SU-DHL-6 (cell line): Measurements from ENCODE around the gene ARMC5.

Experiments
- H2AFZ ChIP-seq: fragments of 200-600 bp; sonication (generic); 2 replicates; pipeline ENCODE4 v1.6.1; 2014; ENCODE audit warnings: low read depth, mild to moderate bottlenecking, moderate library complexity, mixed read lengths, antibody characterized with exemption, low read length; ENCODE audit not compliant: severe bottlenecking
- H3F3A ChIP-seq: fragments of 200-600 bp; shearing (Covaris generic); 2 replicates; pipeline ENCODE4 v1.6.0; 2016; ENCODE audit warnings: antibody characterized with exemption, mild to moderate bottlenecking; ENCODE audit not compliant: insufficient read depth
- H3K27ac ChIP-seq: fragments of 200-600 bp; sonication (generic); 2 replicates; pipeline ENCODE4 v1.5.1; 2016; ENCODE audit warnings: low read depth, mild to moderate bottlenecking, low read length, moderate library complexity, mixed read lengths
- H3K27me3 ChIP-seq: fragments of 200-600 bp; sonication (generic), shearing (Covaris generic); 2 replicates; pipeline ENCODE4 v1.6.0; 2014; ENCODE audit warnings: mild to moderate bottlenecking, low read length
- H3K36me3 ChIP-seq: fragments of 200-600 bp; sonication (generic); 2 replicates; pipeline ENCODE4 v1.6.1; 2014; ENCODE audit warnings: mild to moderate bottlenecking, low read length, mixed read lengths
- H3K4me2 ChIP-seq: fragments of 300-600, 200-600 bp; shearing (Covaris generic), sonication (generic); 2 replicates; pipeline ENCODE4 v1.6.0; 2014; ENCODE audit warnings: low read length, low read depth, mild to moderate bottlenecking; ENCODE audit not compliant: poor library complexity, severe bottlenecking
- H3K4me3 ChIP-seq: fragments of 200-600 bp; sonication (generic); 2 replicates; pipeline ENCODE4 v1.5.1; 2014; ENCODE audit warnings: antibody characterized with exemption, low read length, mild to moderate bottlenecking, mixed read lengths; ENCODE audit not compliant: insufficient read depth, poor library complexity, severe bottlenecking
- H3K79me2 ChIP-seq: fragments of 200-600 bp; sonication (generic); 2 replicates; pipeline ENCODE4 v1.6.1; 2014; ENCODE audit warnings: mild to moderate bottlenecking, low read length, moderate library complexity; ENCODE audit not compliant: insufficient read depth
- H3K9ac ChIP-seq: fragments of 200-600 bp; sonication (generic); 2 replicates; pipeline ENCODE4 v1.7.0; 2014; ENCODE audit warnings: mild to moderate bottlenecking, low read length
- H3K9me2 ChIP-seq: fragments of 200-600 bp; sonication (generic); replicated peaks from 2 replicates; pipeline ENCODE4 v1.6.1; 2014; ENCODE audit warnings: low read length; ENCODE audit not compliant: insufficient read depth
- H3K9me3 ChIP-seq: fragments of 200-600 bp; sonication (generic); 2 replicates; pipeline ENCODE4 v1.6.1; 2014; ENCODE audit warnings: low read length, mixed read lengths; ENCODE audit not compliant: insufficient read depth
- H4K20me1 ChIP-seq: fragments of 200-600 bp; sonication (generic); 2 replicates; pipeline ENCODE4 v1.6.1; 2014; ENCODE audit warnings: low read depth, mild to moderate bottlenecking, antibody characterized with exemption, low read length, moderate library complexity, mixed read lengths
- EZH2phosphoT487 ChIP-seq: fragments of 200-600 bp; sonication (generic), shearing (Covaris generic); conservative IDR thresholded peaks from 2 replicates; pipeline ENCODE4 v1.6.1; 2018; ENCODE audit warnings: mild to moderate bottlenecking, antibody characterized with exemption, low read length, moderate library complexity, mixed read lengths
- TF ChIP-seq, protein P1 (sequence below): fragments of 200-600 bp; sonication (generic); IDR thresholded peaks from one replicate; pipeline ENCODE4 v1.5.1; 2017; ENCODE audit warnings: antibody characterized with exemption, mild to moderate bottlenecking, low read length, moderate library complexity; ENCODE audit not compliant: insufficient read depth, poor library complexity, severe bottlenecking

Gene ARMC5

DNA sequence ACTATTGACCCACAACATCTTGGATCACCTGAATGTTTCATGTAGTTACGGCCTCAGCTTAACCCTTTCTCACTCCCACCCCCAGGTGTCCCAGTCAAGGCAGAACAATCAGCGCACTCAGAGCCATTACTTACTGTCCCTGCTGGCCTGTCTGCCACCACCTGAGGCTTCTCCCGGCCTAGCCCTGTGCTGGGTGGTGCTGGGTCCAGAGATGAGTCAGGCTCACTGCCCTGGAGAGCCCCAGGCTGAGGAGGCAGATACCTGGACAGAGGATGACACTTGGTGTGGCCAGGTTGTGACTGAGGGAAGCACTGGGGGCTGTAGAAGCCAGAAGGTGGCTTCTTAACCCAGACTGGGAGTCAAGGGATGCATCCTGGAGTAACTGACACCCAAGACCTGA is 19.7 kb downstream of the ARMC5 start:
- Histone ChIP-seq H2AFZ (no peak overlapping the region), H3K9ac (no peak overlapping the region), H3K9me2 (no peaks in the 10 kb centered on the region), H3K9me3 (no peaks in the 10 kb centered on the region), H3K36me3 (no peaks in the 10 kb centered on the region), H3K27me3 (no peaks in the 10 kb centered on the region), H4K20me1 (no peaks in the 10 kb centered on the region), H3K27ac (no peak overlapping the region), H3K4me2 (no peak overlapping the region), H3K79me2 (no peaks in the 10 kb centered on the region), H3K4me3 (no peak overlapping the region), H3F3A (no peaks in the 10 kb centered on the region)
- no peak for TF ChIP-seq EZH2phosphoT487
- TF ChIP-seq, protein P1, sequence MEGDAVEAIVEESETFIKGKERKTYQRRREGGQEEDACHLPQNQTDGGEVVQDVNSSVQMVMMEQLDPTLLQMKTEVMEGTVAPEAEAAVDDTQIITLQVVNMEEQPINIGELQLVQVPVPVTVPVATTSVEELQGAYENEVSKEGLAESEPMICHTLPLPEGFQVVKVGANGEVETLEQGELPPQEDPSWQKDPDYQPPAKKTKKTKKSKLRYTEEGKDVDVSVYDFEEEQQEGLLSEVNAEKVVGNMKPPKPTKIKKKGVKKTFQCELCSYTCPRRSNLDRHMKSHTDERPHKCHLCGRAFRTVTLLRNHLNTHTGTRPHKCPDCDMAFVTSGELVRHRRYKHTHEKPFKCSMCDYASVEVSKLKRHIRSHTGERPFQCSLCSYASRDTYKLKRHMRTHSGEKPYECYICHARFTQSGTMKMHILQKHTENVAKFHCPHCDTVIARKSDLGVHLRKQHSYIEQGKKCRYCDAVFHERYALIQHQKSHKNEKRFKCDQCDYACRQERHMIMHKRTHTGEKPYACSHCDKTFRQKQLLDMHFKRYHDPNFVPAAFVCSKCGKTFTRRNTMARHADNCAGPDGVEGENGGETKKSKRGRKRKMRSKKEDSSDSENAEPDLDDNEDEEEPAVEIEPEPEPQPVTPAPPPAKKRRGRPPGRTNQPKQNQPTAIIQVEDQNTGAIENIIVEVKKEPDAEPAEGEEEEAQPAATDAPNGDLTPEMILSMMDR = no peak

DNA sequence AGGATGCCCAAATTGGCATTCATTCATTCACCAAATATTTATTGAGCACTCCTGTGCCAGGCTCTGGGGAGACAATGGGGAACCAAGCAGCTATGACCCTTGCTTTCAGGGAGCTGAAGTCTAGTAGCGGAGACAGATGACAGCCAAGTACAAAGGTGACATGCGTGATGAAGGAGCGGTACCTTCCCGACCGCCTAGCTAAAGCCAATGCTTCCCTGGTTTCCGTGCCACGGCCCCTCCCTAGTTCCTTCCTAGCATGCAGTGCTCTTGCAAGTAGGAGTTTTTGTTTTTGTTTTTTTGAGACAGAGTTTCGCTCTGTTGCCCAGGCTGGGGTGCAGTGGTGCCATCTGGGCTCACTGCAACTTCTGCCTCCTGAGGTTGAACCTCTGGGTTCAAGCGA is 20.4 kb downstream of the ARMC5 start:
- H3K36me3 ChIP-seq = no peaks in the 10 kb centered on the region
- no peak overlapping the region for H3K9ac ChIP-seq
- no peak overlapping the region for H3K27ac ChIP-seq
- H3K79me2 ChIP-seq = no peaks in the 10 kb centered on the region
- TF ChIP-seq, protein P1 = no peak
- TF ChIP-seq EZH2phosphoT487 = no peak
- no peaks in the 10 kb centered on the region for H4K20me1 ChIP-seq
- no peaks in the 10 kb centered on the region for H3K9me3 ChIP-seq
- H3K4me3 ChIP-seq = no peak overlapping the region
- no peaks in the 10 kb centered on the region for H3K27me3 ChIP-seq
- H3K4me2 ChIP-seq = no peak overlapping the region
- H2AFZ ChIP-seq = no peak overlapping the region
- H3F3A ChIP-seq = no peaks in the 10 kb centered on the region
- no peaks in the 10 kb centered on the region for H3K9me2 ChIP-seq

DNA sequence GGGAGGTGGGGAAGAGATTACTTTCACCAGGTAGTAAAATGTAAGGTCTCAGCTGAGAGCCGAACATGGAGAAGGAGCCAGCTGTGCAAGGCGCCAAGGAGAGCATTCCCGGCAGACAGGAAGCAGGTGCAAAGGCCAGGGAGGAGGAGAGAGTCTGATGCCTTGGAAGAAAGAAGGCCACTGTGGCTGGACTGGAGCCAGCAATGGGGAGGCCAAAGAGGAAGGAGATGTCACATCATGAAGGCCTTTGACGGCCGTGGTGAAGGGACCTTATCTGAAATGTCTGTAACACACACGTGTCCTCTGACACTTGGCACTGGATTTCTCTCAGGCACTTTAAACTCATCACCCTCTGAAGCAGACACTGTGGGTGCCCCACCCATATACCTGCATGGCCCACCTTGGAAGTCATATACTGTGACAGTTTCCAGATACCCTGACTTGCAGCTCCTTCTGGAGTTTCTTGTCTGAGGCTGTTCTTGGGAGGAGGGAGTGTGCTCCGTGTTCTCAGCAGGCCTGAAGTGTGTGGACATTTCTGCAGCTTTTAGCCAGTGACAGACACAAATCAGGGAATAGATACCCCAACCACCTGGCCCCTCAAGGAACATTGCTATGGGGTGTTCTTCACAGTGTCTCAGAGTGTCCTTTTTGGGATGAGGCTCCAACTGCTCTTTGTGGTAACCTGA is 21.7 kb downstream of the ARMC5 start:
- no peaks in the 10 kb centered on the region for H3K9me3 ChIP-seq
- H3K79me2 ChIP-seq = no peaks in the 10 kb centered on the region
- TF ChIP-seq, protein P1 = no peak
- TF ChIP-seq EZH2phosphoT487 = no peak
- no peak overlapping the region for H3K27ac ChIP-seq
- no peaks in the 10 kb centered on the region for H4K20me1 ChIP-seq
- no peaks in the 10 kb centered on the region for H3K27me3 ChIP-seq
- H2AFZ ChIP-seq = no peak overlapping the region
- no peak overlapping the region for H3K9ac ChIP-seq
- no peaks in the 10 kb centered on the region for H3K36me3 ChIP-seq
- H3K9me2 ChIP-seq = no peaks in the 10 kb centered on the region
- H3K4me3 ChIP-seq = no peak overlapping the region
- H3F3A ChIP-seq = no peaks in the 10 kb centered on the region
- no peak overlapping the region for H3K4me2 ChIP-seq
